H1 (cell line): ENCODE results near the gene AGPAT2. TPM values are rescaled to one million over a fixed set of nuclear protein-coding genes. Genes with fewer than 3 reads are reported as not detected.
A peak's percentile ranks its signal among the peaks of the same experiment; 100 is the strongest.

Experiments used
- CTCF ChIA-PET: fragments of 300-600 bp; sonication (Branson Sonifier 250); formaldehyde crosslinking; loops from one replicate; lab custom pipeline; 2021; ENCODE audit not compliant: partially characterized antibody; lab: Charles Lee
- POLR2A ChIA-PET: fragments of 300-600 bp; sonication (Branson Sonifier 250); formaldehyde crosslinking; loops from one replicate; lab custom pipeline; 2021; ENCODE audit warnings: inconsistent platforms; ENCODE audit not compliant: partially characterized antibody; lab: Charles Lee
- DNase-seq, 2 experiments: peaks; one replicate each; pipeline versions ENCODE4 v3.0.0 to v3.0.0-alpha.2; 2010 to 2022; ENCODE audit warnings: low spot score in 2 of 2, low read depth in 1 of 2, mixed read lengths in 1 of 2
- FAIRE-seq: peaks from 2 replicates; lab custom pipeline; 2011; peaks lifted over from hg19 to GRCh38; lab: Jason Lieb, UNC
- H2AFZ ChIP-seq: 2 replicates; pipeline ENCODE4 v1.8.1; 2012; ENCODE audit warnings: low read length, inconsistent platforms
- H2AK5ac ChIP-seq: 2 replicates; pipeline ENCODE4 v1.6.1; 2013; ENCODE audit warnings: low read depth, low read length
- H2BK120ac ChIP-seq: replicated peaks from 2 replicates; pipeline ENCODE3; 2013; ENCODE audit warnings: low read depth, low read length, inconsistent platforms
- H2BK12ac ChIP-seq: 2 replicates; pipeline ENCODE4 v1.6.1; 2013; ENCODE audit warnings: low read depth, low read length
- H2BK15ac ChIP-seq: 2 replicates; pipeline ENCODE4 v1.6.1; 2013; ENCODE audit warnings: low read length
- H2BK20ac ChIP-seq: 2 replicates; pipeline ENCODE4 v1.6.1; 2013; ENCODE audit warnings: low read length
- H2BK5ac ChIP-seq: 2 replicates; pipeline ENCODE4 v1.6.1; 2013; ENCODE audit warnings: low read depth, low read length
- H3K14ac ChIP-seq: 2 replicates; pipeline ENCODE4 v1.6.1; 2013; ENCODE audit warnings: inconsistent platforms; ENCODE audit not compliant: insufficient read length
- H3K18ac ChIP-seq: 2 replicates; pipeline ENCODE4 v1.6.1; 2013; ENCODE audit warnings: low read length; ENCODE audit errors: extremely low read depth
- H3K23ac ChIP-seq: 2 replicates; pipeline ENCODE4 v1.6.1; 2013; ENCODE audit warnings: inconsistent platforms; ENCODE audit not compliant: insufficient read length
- H3K23me2 ChIP-seq: 2 replicates; pipeline ENCODE4 v1.6.1; 2013; ENCODE audit warnings: low read depth, low read length
- H3K27ac ChIP-seq: 2 replicates; pipeline ENCODE4 v1.6.1; 2011; ENCODE audit warnings: low read depth, low read length, inconsistent platforms
- H3K27me3 ChIP-seq, 4 experiments: replicated peaks in 1 of 4; 1 replicate in 1 of 4; 2 replicates in 3 of 4; pipeline versions ENCODE4 v1.6.1 to v1.8.1; 2011 to 2013; ENCODE audit warnings: low read length in 3 of 4, mild to moderate bottlenecking in 3 of 4, inconsistent platforms in 2 of 4, mixed read lengths in 2 of 4, moderate library complexity in 1 of 4; ENCODE audit not compliant: control insufficient read depth in 3 of 4, insufficient read depth in 3 of 4; ENCODE audit errors: extremely low read depth in 1 of 4
- H3K36me3 ChIP-seq, 4 experiments: 2 replicates each; pipeline versions ENCODE4 v1.6.1 to v1.8.1; 2011 to 2013; ENCODE audit warnings: mild to moderate bottlenecking in 4 of 4, low read length in 3 of 4, moderate library complexity in 2 of 4, control low read depth in 1 of 4, inconsistent platforms in 1 of 4; ENCODE audit not compliant: insufficient read depth in 4 of 4, control insufficient read depth in 2 of 4
- H3K4ac ChIP-seq: replicated peaks from 2 replicates; pipeline ENCODE3; 2013; ENCODE audit warnings: low read length, low read depth, mixed read lengths, inconsistent platforms; ENCODE audit not compliant: insufficient read length
- H3K4me1 ChIP-seq, 4 experiments: replicated peaks in 1 of 4; 1 replicate in 1 of 4; 2 replicates in 3 of 4; pipeline versions ENCODE4 v1.6.1 to v1.8.1; 2011 to 2013; ENCODE audit warnings: low read length in 3 of 4, inconsistent platforms in 2 of 4, mixed read lengths in 1 of 4; ENCODE audit not compliant: insufficient read depth in 4 of 4, control insufficient read depth in 3 of 4
- H3K4me2 ChIP-seq, 2 experiments: 2 replicates each; pipeline versions ENCODE4 v1.6.1 to v1.8.1; 2011 to 2013; ENCODE audit warnings: low read depth in 2 of 2, low read length in 2 of 2, control low read depth in 1 of 2, inconsistent platforms in 1 of 2, mild to moderate bottlenecking in 1 of 2; ENCODE audit not compliant: insufficient read depth in 1 of 2
- H3K4me3 ChIP-seq, 4 experiments: fragments of 200-600, 300-600 bp in 1 of 4; sonication (generic), shearing (Covaris generic), sonication (Bioruptor Twin) in 1 of 4; 2 replicates each; pipeline versions ENCODE4 v1.5.1 to v1.8.1; 2011 to 2016; ENCODE audit warnings: low read length in 4 of 4, low read depth in 3 of 4, control low read depth in 2 of 4, inconsistent platforms in 2 of 4, mild to moderate bottlenecking in 2 of 4, mixed read lengths in 1 of 4, moderate library complexity in 1 of 4; ENCODE audit not compliant: insufficient read depth in 2 of 4; ENCODE audit errors: extremely low read depth in 1 of 4
- H3K56ac ChIP-seq: replicated peaks from 2 replicates; pipeline ENCODE3; 2013; ENCODE audit warnings: low read depth, mild to moderate bottlenecking, mixed read lengths, low read length, inconsistent platforms; ENCODE audit not compliant: insufficient read length
- H3K79me1 ChIP-seq: 2 replicates; pipeline ENCODE4 v1.6.1; 2013; ENCODE audit warnings: low read depth, low read length, control low read depth
- H3K79me2 ChIP-seq, 2 experiments: 2 replicates each; pipeline versions ENCODE4 v1.6.1 to v1.8.1; 2012 to 2013; ENCODE audit warnings: low read length in 2 of 2, mild to moderate bottlenecking in 2 of 2, inconsistent platforms in 1 of 2; ENCODE audit not compliant: insufficient read depth in 2 of 2, control insufficient read depth in 1 of 2
- H3K9ac ChIP-seq, 4 experiments: replicated peaks in 1 of 4; 1 replicate in 1 of 4; 2 replicates in 3 of 4; pipeline versions ENCODE4 v1.6.1 to v1.8.1; 2011 to 2013; ENCODE audit warnings: low read depth in 3 of 4, low read length in 3 of 4, control low read depth in 2 of 4, mild to moderate bottlenecking in 2 of 4, moderate library complexity in 2 of 4, inconsistent platforms in 1 of 4; ENCODE audit errors: extremely low read depth in 1 of 4
- H3K9me3 ChIP-seq, 2 experiments: 2 replicates each; pipeline versions ENCODE4 v1.6.1 to v1.8.1; 2012 to 2013; ENCODE audit warnings: mild to moderate bottlenecking in 2 of 2, moderate library complexity in 2 of 2, control low read depth in 1 of 2, inconsistent platforms in 1 of 2, low read depth in 1 of 2, low read length in 1 of 2, mixed read lengths in 1 of 2; ENCODE audit not compliant: insufficient read depth in 2 of 2
- H4K20me1 ChIP-seq, 2 experiments: replicated peaks in 1 of 2; 2 replicates each; pipeline versions ENCODE3 to v1.8.1; 2011 to 2013; ENCODE audit warnings: inconsistent platforms in 2 of 2, low read length in 2 of 2, mild to moderate bottlenecking in 1 of 2; ENCODE audit not compliant: insufficient read depth in 2 of 2, control insufficient read depth in 1 of 2
- H4K5ac ChIP-seq: 2 replicates; pipeline ENCODE4 v1.6.1; 2013; ENCODE audit warnings: low read length, low read depth, mixed read lengths, inconsistent platforms; ENCODE audit not compliant: insufficient read length
- H4K8ac ChIP-seq: 2 replicates; pipeline ENCODE4 v1.8.0; 2013; ENCODE audit warnings: mild to moderate bottlenecking, moderate library complexity, low read length, inconsistent platforms; ENCODE audit not compliant: insufficient read depth; ENCODE audit errors: extremely low read depth
- H4K91ac ChIP-seq: replicated peaks from 2 replicates; pipeline ENCODE3; 2013; ENCODE audit warnings: low read length, mixed read lengths, inconsistent platforms; ENCODE audit not compliant: insufficient read length
- ATF3 ChIP-seq: IDR thresholded peaks from 2 replicates; pipeline ENCODE4 v1.6.1; 2011; ENCODE audit warnings: low read depth, mild to moderate bottlenecking, low read length; ENCODE audit not compliant: insufficient read depth
- CHD1 ChIP-seq: IDR thresholded peaks from 2 replicates; pipeline ENCODE4 v1.6.1; 2012; ENCODE audit warnings: low read depth, low read length, improper control_type of control experiment
- CTCF ChIP-seq, 3 experiments: IDR thresholded peaks; 1 replicate in 2 of 3; 2 replicates in 1 of 3; pipeline versions ENCODE4 v1.5.1 to v1.6.1; 2011; ENCODE audit warnings: low read length in 3 of 3, mild to moderate bottlenecking in 3 of 3, inconsistent platforms in 2 of 3, low read depth in 1 of 3, moderate library complexity in 1 of 3; ENCODE audit not compliant: insufficient read depth in 1 of 3; ENCODE audit errors: control extremely low read depth in 1 of 3
- HDAC6 ChIP-seq: IDR thresholded peaks from one replicate; pipeline ENCODE4 v1.7.1; 2012; ENCODE audit warnings: low read depth, mild to moderate bottlenecking, inconsistent platforms, low read length, moderate library complexity
- JUN ChIP-seq: IDR thresholded peaks from 2 replicates; pipeline ENCODE4 v1.6.1; 2011; ENCODE audit warnings: low read depth, mild to moderate bottlenecking, improper control_type of control experiment, low read length
- RFX5 ChIP-seq: IDR thresholded peaks from 2 replicates; pipeline ENCODE4 v1.6.1; 2011; ENCODE audit warnings: low read depth, low read length, improper control_type of control experiment, borderline replicate concordance
- SAP30 ChIP-seq: fragments of 300-600 bp; sonication (generic); IDR thresholded peaks from 2 replicates; pipeline ENCODE4 v1.7.1; 2012; ENCODE audit warnings: low read length, moderate library complexity, mild to moderate bottlenecking, inconsistent platforms; ENCODE audit not compliant: insufficient read depth, insufficient replicate concordance
- SIN3A ChIP-seq, 2 experiments: IDR thresholded peaks in 1 of 2; conservative IDR thresholded peaks in 1 of 2; 2 replicates each; pipeline ENCODE4 v1.6.1; 2011 to 2012; ENCODE audit warnings: low read length in 2 of 2, improper control_type of control experiment in 1 of 2, low read depth in 1 of 2, mild to moderate bottlenecking in 1 of 2
- TBP ChIP-seq: IDR thresholded peaks from 2 replicates; pipeline ENCODE4 v1.6.1; 2011; ENCODE audit warnings: low read depth, low read length, improper control_type of control experiment
- WGBS, 2 experiments: shearing (Covaris generic) in 1 of 2; methylation state at CpG; one replicate each; pipeline versions ENCODE4 v1.1.6 to v1.1.7; 2013 to 2015; ENCODE audit warnings: low lambda C conversion rate in 2 of 2, mixed read lengths in 2 of 2, inconsistent platforms in 1 of 2, low coverage in 1 of 2, missing lambda C conversion rate in 1 of 2; ENCODE audit not compliant: insufficient replicate concordance in 2 of 2, insufficient coverage in 1 of 2, insufficient read length in 1 of 2; ENCODE audit errors: extremely low coverage in 1 of 2, missing lambda C conversion rate in 1 of 2; 5-methylcytosine and 5-hydroxymethylcytosine counted together
- polyA plus RNA-seq, 7 experiments: library from polyadenylated mRNA; depleted of rRNA in 3 of 7; stranded (reverse) in 5 of 7; unstranded in 2 of 7; fragments of >200 nt in 5 of 7; fragments of 200-250 nt in 2 of 7; gene quantifications; 1 replicate in 5 of 7; 2 replicates in 1 of 7; 4 replicates in 1 of 7; pipeline versions ENCODE4 v1.2.1 to v1.2.3, GENCODE V29; 2011 to 2013; ENCODE audit warnings: missing spikeins in 2 of 7, mixed read lengths in 2 of 7
- total RNA-seq: library from RNA; stranded (reverse); fragmentation: NEBNext Ultra II Directional; extraction: Animal tissue kit (Norgen Biotek cat#: 25700); gene quantifications from 2 replicates; pipeline ENCODE4 v1.2.1, GENCODE V29; 2021

The AGPAT2 gene
- total and polyA plus RNA-seq, 2 of the 8 experiments (the other 6 are each of a cell fraction or from before 2014, with no cell fraction given) = 31.6 to 37.6 TPM

- no peak overlapping the region for H2BK5ac ChIP-seq
- H4K8ac ChIP-seq = peak overlapping the region; percentile 36; the same call in 1 of the 2 replicates
- no peak overlapping the region for H3K56ac ChIP-seq
- peaks cover 13% of the 10 kb centered on the region; the same call in 1 of the 2 replicates for H3K23me2 ChIP-seq
- no peak overlapping the region for H3K27ac ChIP-seq
- no peak overlapping the region for H3K18ac ChIP-seq
- no peak overlapping the region for H2BK20ac ChIP-seq
- no peak overlapping the region for H2BK120ac ChIP-seq
- 89% methylated on average over 8 of the region's 8 CpGs; no CpG with 5 or more reads in 1 of the 2 experiments for WGBS, 2 experiments
- H3K4me2 ChIP-seq = no peak overlapping the region; a peak in 1 of 4 replicates
- H3K36me3 ChIP-seq = peaks cover 9 to 18% (median 16%) of the 10 kb centered on the region in 4 experiments
- H3K4ac ChIP-seq = no peak overlapping the region
- no peaks in the 10 kb centered on the region for H3K9me3 ChIP-seq
- DNase-seq (no peak), FAIRE-seq (no peak)
- no peak overlapping the region for H3K23ac ChIP-seq
- CTCF ChIA-PET = interaction anchor here (0.6 to 6.8 kb wide), 9 partner anchors 9 to 338 kb away, joined by 3 to 62 read pairs (median 6); partner anchors contain the start of genes LCN10 and LCN8
- H2BK12ac ChIP-seq = no peak overlapping the region
- H4K5ac ChIP-seq = no peak overlapping the region
- H2BK15ac ChIP-seq = no peak overlapping the region
- H3K27me3 ChIP-seq = peaks cover 0 to 9% (median 5%) of the 10 kb centered on the region in 4 experiments; a peak in 5 of 7 replicates
- H3K4me3 ChIP-seq = no peak overlapping the region
- POLR2A ChIA-PET = interaction anchor here (1.0 to 14.1 kb wide), 8 partner anchors 8 to 406 kb away, joined by 3 to 223 read pairs (median 6); partner anchors contain the start of genes AGPAT2, DIPK1B, LCN10 and LCN6
- no peak overlapping the region for H3K9ac ChIP-seq
- peaks cover 3 to 16% (median 5%) of the 10 kb centered on the region in 4 experiments for H3K4me1 ChIP-seq
- H3K79me1 ChIP-seq = peaks cover 11% of the 10 kb centered on the region; the same call in 1 of the 2 replicates
- H4K20me1 ChIP-seq = peaks cover 19 to 24% of the 10 kb centered on the region in 2 experiments
- H3K79me2 ChIP-seq = peaks cover 8 to 36% of the 10 kb centered on the region in 2 experiments
- H3K14ac ChIP-seq = no peak overlapping the region
- no peak overlapping the region for H4K91ac ChIP-seq
- no peak overlapping the region for H2AK5ac ChIP-seq
- no peak overlapping the region for H2AFZ ChIP-seq
- TF ChIP-seq ATF3 = no peak
- no peak for TF ChIP-seq TBP
- no peak for TF ChIP-seq RFX5
- no peak for TF ChIP-seq CTCF (IDR thresholded peaks at IDR 0.05; ENCODE audit: control extremely low read depth in 1 of 3, insufficient read depth in 1 of 3, low read depth in 1 of 3, low read length in 3 of 3)
- no peak for TF ChIP-seq SAP30
- no peak for TF ChIP-seq CHD1
- no peak for TF ChIP-seq HDAC6
- TF ChIP-seq JUN = no peak
- no peak for TF ChIP-seq SIN3A (conservative IDR thresholded peaks at IDR 0.05 in 1 of 2, IDR thresholded peaks at IDR 0.05 in 1 of 2; ENCODE audit: low read depth in 1 of 2, low read length in 2 of 2)
Measured at GRCh38 chr9:136729926-136730325, 42.7 kb upstream of the AGPAT2 start.
